HG03469 (cell line): ENCODE data around the gene PDLIM3.
"Not testable (repeated sequence)": the region's sequence is repeated elsewhere in the genome, so short reads cannot be mapped to it uniquely, and the experiment has no call there.

Experiments
- ATAC-seq: cut with Tn5 transposase; IDR thresholded peaks from one replicate; pipeline ENCODE4 v1.9.1; 2021; ENCODE audit warnings: mild to moderate bottlenecking, moderate library complexity, moderate number of reproducible peaks; ENCODE audit not compliant: unreplicated experiment

The PDLIM3 gene, protein sequence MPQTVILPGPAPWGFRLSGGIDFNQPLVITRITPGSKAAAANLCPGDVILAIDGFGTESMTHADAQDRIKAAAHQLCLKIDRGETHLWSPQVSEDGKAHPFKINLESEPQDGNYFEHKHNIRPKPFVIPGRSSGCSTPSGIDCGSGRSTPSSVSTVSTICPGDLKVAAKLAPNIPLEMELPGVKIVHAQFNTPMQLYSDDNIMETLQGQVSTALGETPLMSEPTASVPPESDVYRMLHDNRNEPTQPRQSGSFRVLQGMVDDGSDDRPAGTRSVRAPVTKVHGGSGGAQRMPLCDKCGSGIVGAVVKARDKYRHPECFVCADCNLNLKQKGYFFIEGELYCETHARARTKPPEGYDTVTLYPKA

DNA sequence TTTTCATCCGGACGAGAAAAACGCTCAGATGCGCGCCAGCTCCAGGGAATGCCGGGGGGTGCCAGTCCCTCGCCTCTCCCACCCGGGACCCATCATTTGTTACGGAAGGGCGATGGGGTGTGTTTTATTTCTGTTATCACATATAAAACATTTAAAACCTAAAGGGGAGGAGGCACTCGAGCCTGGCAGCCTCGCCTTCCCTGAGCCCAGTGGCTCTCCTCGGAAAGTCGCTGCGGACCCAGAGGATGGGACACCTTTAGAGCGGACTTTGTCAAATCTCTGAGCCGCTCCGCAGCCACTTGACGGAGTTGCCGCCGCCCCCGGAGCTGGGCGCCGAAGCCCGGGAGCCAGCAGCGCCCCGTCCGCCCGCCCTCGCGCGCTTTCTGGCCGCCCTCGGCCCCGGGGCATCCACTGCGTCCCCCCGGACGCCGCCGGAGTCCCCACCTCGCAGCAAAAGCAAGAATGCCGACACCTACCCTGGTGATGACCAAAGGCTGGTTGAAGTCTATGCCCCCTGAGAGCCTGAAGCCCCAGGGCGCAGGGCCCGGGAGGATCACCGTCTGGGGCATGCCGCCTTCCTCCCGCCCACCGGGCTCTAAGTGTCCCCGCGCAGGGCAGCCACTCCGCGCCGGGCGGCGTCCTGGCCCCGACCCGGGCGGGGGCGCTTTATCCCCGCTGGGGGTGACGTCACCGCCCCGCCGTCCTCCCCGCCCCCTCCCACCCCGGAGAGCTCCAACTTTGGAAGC, at the start of gene PDLIM3:
Gene PDLIM3 (minus strand): TSS at position 642 of the 746 bp plus-strand sequence. CDS start 73 bp downstream, at position 569.
- no peak for ATAC-seq

DNA sequence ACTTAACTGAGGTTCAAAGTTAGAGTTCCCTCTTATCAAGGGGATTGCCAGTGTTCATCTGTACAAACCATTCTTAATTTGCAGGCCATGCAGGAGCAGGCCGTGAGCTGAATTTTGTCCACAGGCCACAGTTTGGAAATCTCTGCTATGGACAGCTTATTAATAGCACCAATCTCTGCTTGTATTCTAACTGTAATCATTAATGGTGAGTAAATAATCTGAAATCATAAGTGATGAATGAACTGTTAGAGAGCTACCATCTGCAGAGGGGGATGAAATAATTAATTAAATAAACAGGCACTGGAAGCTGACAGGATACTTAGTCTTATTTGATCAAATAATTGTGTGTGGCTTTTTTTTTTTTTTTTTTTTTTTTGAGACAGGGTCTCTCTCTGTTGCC, 48.5 kb upstream of the PDLIM3 start:
- ATAC-seq: no peak

DNA sequence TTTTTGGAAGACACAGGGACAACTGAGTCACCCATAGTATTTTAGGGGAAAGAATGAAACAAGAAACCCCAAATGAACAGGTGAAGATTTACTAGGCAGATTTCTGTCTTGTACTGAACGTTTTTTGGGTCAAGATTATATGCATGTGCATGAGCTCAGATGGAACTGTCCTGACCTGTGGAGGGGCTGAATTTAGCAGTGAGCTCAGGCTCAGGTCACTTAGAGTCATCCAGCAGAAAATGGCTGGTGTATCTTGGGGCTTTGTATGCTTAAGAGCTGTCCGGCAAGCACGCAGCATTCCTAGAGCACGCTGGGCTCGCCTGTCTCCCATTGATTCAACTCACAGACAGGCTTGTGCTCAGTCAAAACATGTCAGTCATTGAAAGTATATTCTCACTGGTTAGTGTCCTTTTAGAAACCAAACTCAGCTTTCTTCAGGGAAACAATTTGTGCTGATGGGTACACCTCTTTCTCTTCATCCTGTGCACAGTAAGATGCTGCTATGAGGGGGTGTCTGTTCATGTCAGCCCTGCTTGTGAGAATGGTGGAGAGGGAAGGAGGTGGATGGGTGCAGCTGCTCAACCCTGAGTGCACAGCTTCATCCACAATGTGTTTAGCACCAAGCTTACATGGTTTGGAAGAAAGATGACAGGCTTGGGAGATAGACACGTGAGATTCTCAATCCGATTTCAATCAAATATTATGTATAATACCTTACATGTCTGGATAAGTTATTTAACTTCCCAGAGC, 47.5 kb upstream of the PDLIM3 start:
- ATAC-seq: no peak

DNA sequence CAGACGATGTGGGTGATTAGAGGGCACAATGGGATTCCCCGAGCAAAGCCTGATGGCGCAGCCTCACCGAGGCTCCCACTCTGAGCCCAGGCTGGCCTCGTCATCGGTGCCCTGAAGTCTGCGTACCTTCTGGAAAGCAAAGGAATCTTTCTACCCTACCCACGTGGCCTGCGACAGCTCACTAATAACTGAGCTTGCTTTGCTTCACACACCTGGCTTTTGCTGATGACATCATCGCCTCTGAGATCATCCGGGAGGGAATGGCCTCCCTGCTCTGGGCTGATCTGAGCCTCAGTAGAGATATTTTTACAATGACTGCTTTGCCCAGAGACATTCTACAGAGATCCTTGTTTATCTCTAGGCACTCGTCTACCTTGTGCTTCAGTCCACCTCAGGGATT, 45.4 kb upstream of the PDLIM3 start:
- no peak for ATAC-seq

DNA sequence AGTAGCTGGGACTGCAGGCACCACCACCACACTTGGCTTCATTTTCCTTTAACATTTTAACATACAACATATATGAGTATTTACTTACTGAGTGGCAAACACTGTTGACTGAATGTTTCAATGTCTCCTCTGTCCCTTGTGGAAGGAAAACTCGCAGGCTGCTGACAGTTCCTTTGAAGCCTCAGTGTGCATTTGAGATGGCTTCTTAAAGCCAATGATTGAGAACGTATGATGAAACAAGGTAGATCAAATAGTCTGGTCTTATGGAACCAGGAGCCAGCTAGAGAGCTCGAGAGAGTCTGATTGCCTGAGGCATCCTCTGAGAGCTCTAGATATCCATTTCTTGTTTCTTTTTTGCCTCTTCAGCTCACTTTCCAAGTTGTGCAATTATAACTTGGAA, 43.0 kb upstream of the PDLIM3 start:
- no peak for ATAC-seq

DNA sequence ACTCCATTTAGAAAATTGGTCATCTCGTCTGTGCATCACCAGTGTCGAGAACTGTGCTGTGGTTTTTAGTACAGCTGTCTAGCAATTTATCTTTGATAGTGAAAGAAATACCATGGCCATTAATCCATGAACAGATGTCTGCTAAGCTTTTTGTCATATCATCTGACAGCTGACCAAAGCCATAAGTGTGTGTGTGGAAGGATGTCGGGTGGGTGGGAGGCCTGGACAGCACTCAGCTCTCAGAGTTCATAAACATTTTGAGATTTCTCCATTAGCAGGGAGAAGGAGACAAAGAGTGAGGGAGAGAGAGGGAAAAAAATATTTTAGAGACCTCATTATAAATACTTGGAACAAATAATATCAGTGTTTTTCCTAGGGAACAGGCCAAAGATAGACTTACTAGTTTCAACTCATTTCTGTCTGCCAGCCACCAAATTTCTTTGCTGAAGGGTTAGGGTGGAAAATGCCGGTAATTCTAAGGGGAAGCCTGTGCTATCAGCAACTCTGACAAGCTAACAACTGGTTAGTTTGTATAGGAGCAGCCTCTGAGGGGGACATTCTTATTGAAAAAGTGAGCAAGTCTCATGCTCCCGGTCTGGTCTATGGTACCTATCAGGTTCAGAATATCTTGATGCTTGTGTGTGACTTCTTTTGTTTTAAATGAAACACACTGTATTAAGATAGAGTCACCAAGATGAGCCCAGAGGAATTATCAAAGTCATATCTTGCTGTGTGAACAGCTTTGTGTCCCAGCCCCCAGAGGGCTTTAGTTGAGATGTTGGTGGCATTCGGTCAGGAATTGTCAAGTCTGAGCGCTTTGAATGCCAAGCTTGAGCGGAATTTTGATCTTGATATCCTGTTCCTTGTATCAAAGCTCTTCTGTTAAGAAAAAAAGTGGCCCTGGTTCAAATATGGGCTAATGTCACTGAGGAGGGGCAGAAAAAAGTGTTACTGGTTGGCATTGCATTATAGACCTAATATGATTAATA, 41.9 kb upstream of the PDLIM3 start:
- no peak for ATAC-seq

DNA sequence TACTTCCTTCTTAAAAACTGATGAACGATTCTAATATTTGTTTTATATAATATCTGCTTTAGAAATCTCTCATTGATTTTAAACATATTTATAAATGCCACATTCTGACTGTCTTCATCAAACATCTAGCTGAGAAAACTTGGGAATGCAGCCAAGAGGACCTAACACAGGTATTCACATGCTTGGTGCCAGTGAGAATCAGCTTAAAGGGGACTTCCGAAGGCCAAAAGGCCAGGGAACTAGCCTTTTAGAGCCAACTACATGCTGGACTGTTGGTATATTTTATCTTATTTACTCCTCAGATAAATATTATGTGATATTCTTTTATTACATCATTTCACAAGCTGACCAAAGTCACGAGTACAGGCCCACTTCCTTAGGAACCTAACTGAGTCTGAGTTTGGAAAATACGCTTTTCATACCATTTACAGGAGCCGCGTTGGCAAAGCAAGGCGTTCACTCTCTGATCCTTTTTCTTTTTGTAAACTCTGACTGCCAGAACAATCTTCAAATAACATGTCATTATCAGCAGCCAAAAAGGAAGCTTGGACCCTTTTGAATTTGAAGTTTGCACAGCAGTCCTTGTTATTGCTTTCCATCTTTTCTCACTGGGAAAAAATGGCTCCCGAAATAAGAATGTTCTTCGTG, 41.1 kb upstream of the PDLIM3 start:
- ATAC-seq: no peak

DNA sequence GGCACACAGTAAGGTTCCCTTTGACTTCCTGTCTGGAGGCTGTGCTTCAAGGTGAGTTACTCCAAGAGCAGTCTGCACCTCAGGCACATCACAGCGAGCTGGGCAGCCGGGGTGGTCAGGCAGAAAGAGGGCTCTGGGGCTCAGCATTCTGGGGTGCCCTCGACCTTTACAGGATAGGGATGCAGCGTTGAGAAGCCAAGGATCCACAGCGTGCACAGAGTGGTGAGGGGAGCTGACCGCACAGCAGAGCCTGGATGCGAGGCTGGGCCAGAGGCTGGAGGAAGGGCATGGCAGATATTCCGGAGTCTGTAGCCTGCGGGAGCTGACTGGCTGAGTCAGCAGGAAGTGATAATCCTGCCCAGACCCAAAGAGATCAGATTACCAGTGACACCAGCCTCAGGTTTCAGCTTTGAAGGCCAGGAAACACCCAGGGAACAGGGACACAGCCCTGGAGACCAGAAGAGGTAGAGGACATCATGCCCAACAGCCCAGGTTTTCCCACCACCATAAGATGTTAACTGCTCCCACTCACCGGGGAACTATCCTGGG, 38.4 kb upstream of the PDLIM3 start:
- no peak for ATAC-seq

DNA sequence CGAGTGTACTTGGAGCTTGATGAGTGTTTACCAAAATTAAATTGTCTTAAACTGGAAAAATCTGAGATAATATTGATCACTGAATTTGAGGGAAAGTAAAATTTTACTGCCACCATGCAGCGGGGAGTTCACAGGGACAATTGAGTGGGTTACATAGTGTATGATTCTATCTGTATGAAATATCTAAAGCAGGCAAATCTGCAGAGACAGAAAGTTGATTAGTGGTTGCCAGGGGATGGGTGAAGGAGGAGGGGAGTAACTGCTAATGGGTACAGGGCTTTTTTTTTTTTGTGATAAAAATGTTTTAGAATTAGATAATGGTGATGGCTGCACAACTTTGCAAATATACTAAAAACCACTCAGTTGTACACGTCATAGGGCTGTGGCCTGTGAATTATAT, 35.4 kb upstream of the PDLIM3 start:
- no peak for ATAC-seq

DNA sequence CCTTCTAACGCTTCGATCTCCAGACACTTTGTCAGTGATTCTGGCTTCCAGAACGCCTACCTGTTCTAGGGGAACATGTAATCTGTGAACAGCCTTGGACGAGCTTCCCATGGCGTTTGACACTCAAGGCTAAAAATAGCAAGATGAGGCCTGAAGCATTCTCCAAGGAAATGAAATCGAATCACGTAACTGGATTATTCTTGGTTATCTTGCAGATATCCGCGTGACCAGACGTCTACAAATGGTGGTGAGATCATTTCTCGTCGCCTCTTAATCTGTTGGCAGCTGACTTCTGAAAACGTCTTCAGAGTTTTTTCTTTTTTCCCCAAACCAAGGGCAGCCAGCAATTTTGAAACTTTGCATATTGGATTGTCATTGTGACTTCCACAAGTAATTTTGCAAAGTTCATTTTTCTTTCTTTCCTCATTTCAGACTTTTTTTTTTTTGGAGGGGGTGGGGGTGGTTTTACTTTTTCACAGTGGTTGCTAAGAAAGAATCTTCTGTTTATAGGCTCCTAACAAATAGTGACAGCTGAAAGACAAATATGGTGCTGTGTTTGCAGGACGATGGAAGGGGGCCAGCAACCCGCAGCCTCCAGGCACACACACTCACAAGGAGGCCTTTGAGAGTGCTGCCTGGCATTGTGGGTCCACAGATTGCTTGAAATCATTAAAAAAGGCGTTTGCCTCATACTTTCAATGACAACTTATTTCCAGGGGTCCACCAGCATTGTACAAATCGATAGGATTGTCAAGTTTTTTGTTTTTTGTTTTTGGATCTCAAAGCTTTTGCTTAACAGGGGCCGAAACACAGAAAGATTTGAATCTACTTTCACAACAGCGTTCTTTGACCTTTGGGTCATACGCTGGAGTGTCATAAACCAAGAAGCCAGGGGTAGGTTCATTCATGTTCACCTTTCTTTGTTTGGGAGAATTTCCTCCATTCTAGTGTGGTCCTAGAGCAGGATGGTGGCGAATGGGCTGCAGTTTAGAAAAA, 32.4 kb upstream of the PDLIM3 start:
- no peak for ATAC-seq

DNA sequence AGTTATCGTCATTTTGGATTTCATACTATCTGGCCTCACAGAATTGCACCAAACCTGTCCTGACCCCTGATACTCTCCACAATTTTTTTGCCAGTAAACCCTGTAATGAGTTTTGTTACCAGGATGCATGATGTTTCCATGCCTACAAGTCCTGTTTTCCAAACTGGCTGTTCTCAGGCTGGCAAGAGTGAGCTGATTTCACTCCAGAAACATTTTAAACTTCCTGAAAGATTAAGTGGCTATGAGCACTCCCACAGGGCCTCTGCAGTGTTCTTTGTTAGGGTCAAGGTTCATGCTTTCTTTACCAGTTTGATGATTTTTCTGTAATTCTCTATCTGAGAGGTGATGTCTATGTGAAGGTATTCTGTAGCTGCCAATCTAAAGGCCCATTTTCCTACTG, 31.7 kb upstream of the PDLIM3 start:
- no peak for ATAC-seq

DNA sequence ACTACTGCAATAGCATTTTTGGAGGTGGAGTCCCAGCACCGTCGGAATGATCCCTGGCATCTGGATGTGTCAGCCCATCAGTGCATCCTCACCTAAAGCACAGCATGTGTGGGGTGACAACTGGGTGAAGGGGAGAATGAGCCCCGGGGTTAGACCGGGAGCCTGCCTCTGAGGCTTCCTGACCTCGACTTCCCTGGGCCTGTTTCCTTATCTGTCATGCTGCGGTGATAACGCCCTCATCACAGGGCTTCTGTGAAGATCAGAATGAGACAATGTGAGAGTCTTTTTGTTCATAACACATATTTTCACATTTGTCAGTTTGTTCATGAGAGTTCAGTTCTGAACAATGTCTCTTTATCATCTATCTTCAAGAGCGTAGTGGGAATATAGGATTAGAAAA, 31.1 kb upstream of the PDLIM3 start:
- ATAC-seq: no peak

DNA sequence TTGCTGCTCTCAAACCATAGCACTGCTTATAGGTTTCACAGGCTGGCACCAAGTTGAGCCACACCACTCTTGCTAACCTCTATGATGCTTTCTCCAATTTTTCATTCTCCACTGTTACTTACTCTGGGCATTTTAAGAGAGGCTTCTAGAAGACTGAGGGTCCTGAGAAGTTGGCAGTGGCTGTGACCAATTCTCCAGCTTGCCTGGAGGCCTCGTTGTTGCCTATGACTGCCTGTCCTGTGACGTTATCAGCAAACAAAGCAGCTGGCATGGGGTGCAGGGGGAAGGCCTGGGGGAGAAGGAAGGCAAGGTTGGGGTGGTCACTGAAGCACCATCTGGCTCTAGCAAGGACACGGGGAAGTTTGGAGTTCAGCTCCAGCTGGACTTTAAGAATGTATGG, 30.4 kb upstream of the PDLIM3 start:
- no peak for ATAC-seq

DNA sequence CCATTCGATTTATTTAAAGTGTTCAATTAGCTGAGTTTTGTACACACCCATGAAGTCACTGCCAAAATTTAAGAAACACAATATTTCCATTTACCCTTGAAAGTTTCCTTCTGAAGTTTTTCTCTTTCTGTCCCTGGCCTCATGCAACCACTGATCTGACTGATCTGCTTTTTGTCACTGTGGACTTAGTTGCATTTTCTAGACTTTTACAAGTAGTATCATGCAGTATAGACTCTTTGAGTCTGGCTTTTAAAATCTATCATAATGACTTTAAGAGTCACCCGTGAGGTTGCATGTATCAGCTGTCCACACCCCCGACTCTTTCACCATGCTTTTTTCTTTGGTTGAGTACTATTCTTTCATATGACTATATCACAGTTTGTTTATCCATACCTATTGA, 29.0 kb upstream of the PDLIM3 start:
- ATAC-seq: no peak

DNA sequence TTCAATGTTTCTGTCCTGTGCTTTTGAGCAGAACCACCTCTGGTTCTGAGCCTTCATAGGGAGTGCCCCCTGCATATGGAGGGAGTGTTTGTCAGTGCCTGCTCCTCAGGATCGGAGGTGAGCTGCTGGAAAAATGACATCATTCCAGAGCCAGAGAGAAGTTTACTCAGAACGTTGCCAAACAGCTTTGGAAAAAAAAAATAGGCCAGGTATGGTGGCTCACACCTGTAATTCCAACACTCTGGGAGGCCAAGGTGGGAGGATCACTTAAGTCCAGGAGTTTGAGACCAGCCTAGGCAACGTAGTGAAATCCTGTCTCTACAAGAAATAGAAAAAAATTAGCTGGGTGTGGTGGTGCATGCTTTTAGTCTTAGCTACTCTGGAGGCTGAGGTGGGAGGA, 27.2 kb upstream of the PDLIM3 start:
- no peak for ATAC-seq

DNA sequence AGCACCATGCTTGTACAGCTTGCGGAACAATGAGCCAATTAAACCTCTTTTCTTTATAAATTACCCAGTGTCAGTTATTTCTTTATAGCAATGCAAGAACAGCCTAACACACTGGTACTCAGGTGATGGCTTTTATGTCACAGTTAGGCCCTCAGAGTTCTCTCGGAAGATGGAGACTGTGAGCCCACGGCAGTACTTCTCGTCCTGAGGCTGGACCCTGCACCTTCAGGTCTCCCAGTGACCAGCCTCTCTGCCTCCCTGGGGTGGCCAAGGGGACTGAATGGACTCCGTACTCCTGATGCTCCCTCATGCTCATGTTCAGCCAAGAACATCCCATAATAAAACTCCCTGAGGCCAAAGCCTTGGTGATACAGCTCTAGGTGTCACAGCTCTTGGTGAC, 25.0 kb upstream of the PDLIM3 start:
- ATAC-seq: no peak

DNA sequence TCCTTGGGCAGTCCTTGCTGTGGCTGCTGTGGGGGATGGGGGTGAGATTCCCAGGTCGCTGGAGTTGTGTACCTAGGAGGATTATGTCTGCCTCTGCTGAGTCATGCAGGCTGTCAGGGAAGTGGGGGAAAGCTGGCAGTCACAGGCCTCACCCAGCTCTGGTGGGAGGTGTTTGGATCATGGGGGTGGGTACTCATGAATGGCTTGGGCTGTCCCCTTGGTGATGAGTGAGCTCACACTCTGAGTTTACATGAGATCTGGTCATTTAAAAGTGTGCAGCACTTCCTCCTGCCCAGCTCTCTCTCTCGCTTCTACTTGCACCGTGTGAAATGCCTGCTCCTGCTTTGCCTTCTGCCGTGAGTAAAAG, 24.6 kb upstream of the PDLIM3 start:
- no peak for ATAC-seq

DNA sequence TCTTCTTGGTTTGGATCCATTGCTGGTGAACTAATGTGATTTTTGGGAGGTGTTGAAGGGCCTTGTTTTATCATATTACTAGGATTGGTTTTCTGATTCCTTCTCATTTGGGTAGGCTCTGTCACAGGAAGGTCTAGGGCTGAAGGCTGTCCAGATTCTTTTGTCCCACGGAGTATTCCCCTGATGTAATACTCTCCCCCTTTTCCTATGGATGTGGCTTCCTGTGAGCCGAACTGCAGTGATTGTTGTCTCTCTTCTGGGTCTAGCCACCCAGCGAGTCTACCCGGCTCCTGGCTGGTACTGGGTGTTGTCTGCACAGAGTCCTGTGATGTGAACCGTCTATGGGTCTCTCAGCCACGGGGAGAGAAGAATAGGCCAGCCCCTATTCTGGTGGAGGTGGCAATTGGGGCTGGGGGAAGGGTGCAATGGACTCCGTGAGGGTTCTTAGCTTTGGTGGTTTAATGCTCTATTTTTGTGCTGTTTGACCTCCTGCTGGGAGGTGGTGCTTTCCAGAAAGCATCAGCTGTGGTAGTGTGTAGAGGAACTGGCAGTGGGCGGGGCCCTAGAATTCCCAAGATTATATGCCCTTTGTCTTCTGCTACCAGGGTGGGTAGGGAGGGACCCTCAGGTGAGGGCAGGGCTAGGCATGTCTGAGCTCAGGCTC, 24.1 kb upstream of the PDLIM3 start:
- not testable (repeated sequence) for ATAC-seq
